Measurements from ENCODE around the gene IGLL1. TPM values are rescaled to one million over a fixed set of nuclear protein-coding genes. Genes with fewer than 3 reads are reported as not detected.
"Not testable (repeated sequence)": the region's sequence is repeated elsewhere in the genome, so short reads cannot be mapped to it uniquely, and the experiment has no call there.

The IGLL1 gene
- polyA plus RNA-seq, 1 of the 3 experiments (the other 2 are of a cell fraction) = not detected

DNA sequence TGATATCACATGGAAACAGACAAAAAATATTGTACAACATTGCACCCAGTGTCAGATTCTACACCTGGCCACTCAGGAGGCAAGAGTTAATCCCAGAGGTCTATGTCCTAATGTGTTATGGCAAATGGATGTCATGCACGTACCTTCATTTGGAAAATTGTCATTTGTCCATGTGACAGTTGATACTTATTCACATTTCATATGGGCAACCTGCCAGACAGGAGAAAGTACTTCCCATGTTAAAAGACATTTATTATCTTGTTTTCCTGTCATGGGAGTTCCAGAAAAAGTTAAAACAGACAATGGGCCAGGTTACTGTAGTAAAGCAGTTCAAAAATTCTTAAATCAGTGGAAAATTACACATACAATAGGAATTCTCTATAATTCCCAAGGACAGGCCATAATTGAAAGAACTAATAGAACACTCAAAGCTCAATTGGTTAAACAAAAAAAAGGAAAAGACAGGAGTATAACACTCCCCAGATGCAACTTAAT, 36.5 kb downstream of the IGLL1 start:
- CTCF ChIA-PET = interaction anchor here (1.2 to 2.0 kb wide), 2 partner anchors 48 to 306 kb away, joined by 6 to 13 read pairs; no protein-coding TSS in a partner anchor

DNA sequence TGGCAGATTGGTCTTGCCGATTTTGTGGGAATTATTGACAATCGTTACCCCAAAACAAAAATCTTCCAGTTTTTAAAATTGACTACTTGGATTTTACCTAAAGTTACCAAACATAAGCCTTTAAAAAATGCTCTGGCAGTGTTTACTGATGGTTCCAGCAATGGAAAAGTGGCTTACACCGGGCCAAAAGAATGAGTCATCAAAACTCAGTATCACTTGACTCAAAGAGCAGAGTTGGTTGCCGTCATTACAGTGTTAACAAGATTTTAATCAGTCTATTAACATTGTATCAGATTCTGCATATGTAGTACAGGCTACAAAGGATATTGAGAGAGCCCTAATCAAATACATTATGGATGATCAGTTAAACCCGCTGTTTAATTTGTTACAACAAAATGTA, 37.2 kb downstream of the IGLL1 start:
- WGBS (ENCODE audit: low lambda C conversion rate) = 28% methylated on average over 5 of the region's 5 CpGs
- peaks cover 5 to 14% of the 10 kb centered on the region in 2 experiments; a peak in 3 of 4 replicates for H3K4me1 ChIP-seq (ENCODE audit: control insufficient read depth in 1 of 2, insufficient read depth in 2 of 2, low read depth in 1 of 2, low read length in 1 of 2)
- DNase-seq = no peak
- H3K4me3 ChIP-seq (ENCODE audit: low read depth in 2 of 2, low read length in 1 of 2) = no peak overlapping the region
- no peaks in the 10 kb centered on the region for H3K9me3 ChIP-seq
- ChIA-PET POLR2A (no interaction called here), CTCF (interaction anchor here (1.2 to 2.0 kb wide), 2 partner anchors 48 to 307 kb away, joined by 6 to 13 read pairs; no protein-coding TSS in a partner anchor)
- no peaks in the 10 kb centered on the region for H3K79me2 ChIP-seq (ENCODE audit: insufficient read depth)
- H3K36me3 ChIP-seq (replicated peaks in 1 of 2; ENCODE audit: control insufficient read depth in 1 of 2, insufficient read depth in 2 of 2, low read length in 1 of 2) = no peaks in the 10 kb centered on the region
- H4K20me1 ChIP-seq (ENCODE audit: insufficient read depth) = no peaks in the 10 kb centered on the region
- 0 out of 4 replicates have a peak overlapping the region, but pooled peaks of 1 of the 2 experiments have one; percentile 8 for H3K27ac ChIP-seq (ENCODE audit: low read depth in 2 of 2, low read length in 1 of 2)
- H2AFZ ChIP-seq (ENCODE audit: low read depth) = no peak overlapping the region
- H3K9ac ChIP-seq = no peak overlapping the region
- no peaks in the 10 kb centered on the region for H3K27me3 ChIP-seq (ENCODE audit: insufficient read depth)
- H3K9me2 ChIP-seq = no peaks in the 10 kb centered on the region
- no peak overlapping the region; the same call in 1 of the 2 replicates for H3K4me2 ChIP-seq
- no peaks in the 10 kb centered on the region for H3F3A ChIP-seq (replicated peaks; ENCODE audit: insufficient read depth)
- TF ChIP-seq SMC3 (IDR thresholded peaks at IDR 0.05; ENCODE audit: low read depth, low read length) (no peak), TEAD4 (IDR thresholded peaks at IDR 0.05; ENCODE audit: borderline replicate concordance, insufficient read depth) (no peak), TAF1 (IDR thresholded peaks at IDR 0.05; ENCODE audit: borderline replicate concordance, low read depth, low read length) (no peak), NRF1 (IDR thresholded peaks at IDR 0.05; ENCODE audit: low read depth, low read length) (no peak), POLR2AphosphoS5 (IDR thresholded peaks at IDR 0.05; ENCODE audit: low read depth, low read length) (no peak), EZH2phosphoT487 (IDR thresholded peaks at IDR 0.05; ENCODE audit: borderline replicate concordance, low read depth) (no peak), RXRA (IDR thresholded peaks at IDR 0.05; ENCODE audit: borderline replicate concordance, low read depth) (no peak), SIN3A (IDR thresholded peaks at IDR 0.05; ENCODE audit: borderline replicate concordance, low read depth, low read length) (no peak), GATA2 (CRISPR knock-in tag; IDR thresholded peaks at IDR 0.05) (no peak), RAD21 (IDR thresholded peaks at IDR 0.05; ENCODE audit: low read length) (no peak), NFIC (IDR thresholded peaks at IDR 0.05; ENCODE audit: borderline replicate concordance) (0 out of 2 replicates have a peak, but pooled peaks have one; percentile 30), RCOR1 (IDR thresholded peaks at IDR 0.05; ENCODE audit: low read length) (no peak)
- TF ChIP-seq, protein P1, sequence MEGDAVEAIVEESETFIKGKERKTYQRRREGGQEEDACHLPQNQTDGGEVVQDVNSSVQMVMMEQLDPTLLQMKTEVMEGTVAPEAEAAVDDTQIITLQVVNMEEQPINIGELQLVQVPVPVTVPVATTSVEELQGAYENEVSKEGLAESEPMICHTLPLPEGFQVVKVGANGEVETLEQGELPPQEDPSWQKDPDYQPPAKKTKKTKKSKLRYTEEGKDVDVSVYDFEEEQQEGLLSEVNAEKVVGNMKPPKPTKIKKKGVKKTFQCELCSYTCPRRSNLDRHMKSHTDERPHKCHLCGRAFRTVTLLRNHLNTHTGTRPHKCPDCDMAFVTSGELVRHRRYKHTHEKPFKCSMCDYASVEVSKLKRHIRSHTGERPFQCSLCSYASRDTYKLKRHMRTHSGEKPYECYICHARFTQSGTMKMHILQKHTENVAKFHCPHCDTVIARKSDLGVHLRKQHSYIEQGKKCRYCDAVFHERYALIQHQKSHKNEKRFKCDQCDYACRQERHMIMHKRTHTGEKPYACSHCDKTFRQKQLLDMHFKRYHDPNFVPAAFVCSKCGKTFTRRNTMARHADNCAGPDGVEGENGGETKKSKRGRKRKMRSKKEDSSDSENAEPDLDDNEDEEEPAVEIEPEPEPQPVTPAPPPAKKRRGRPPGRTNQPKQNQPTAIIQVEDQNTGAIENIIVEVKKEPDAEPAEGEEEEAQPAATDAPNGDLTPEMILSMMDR (IDR thresholded peaks at IDR 0.05) = no peak
- TF ChIP-seq, protein P2, sequence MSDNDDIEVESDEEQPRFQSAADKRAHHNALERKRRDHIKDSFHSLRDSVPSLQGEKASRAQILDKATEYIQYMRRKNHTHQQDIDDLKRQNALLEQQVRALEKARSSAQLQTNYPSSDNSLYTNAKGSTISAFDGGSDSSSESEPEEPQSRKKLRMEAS (IDR thresholded peaks at IDR 0.05; ENCODE audit: low read depth) = no peak
- TF ChIP-seq, protein P3, sequence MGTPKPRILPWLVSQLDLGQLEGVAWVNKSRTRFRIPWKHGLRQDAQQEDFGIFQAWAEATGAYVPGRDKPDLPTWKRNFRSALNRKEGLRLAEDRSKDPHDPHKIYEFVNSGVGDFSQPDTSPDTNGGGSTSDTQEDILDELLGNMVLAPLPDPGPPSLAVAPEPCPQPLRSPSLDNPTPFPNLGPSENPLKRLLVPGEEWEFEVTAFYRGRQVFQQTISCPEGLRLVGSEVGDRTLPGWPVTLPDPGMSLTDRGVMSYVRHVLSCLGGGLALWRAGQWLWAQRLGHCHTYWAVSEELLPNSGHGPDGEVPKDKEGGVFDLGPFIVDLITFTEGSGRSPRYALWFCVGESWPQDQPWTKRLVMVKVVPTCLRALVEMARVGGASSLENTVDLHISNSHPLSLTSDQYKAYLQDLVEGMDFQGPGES (IDR thresholded peaks at IDR 0.05; ENCODE audit: low read depth, low read length) = no peak
- TF ChIP-seq, protein P4, sequence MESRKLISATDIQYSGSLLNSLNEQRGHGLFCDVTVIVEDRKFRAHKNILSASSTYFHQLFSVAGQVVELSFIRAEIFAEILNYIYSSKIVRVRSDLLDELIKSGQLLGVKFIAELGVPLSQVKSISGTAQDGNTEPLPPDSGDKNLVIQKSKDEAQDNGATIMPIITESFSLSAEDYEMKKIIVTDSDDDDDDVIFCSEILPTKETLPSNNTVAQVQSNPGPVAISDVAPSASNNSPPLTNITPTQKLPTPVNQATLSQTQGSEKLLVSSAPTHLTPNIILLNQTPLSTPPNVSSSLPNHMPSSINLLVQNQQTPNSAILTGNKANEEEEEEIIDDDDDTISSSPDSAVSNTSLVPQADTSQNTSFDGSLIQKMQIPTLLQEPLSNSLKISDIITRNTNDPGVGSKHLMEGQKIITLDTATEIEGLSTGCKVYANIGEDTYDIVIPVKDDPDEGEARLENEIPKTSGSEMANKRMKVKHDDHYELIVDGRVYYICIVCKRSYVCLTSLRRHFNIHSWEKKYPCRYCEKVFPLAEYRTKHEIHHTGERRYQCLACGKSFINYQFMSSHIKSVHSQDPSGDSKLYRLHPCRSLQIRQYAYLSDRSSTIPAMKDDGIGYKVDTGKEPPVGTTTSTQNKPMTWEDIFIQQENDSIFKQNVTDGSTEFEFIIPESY (IDR thresholded peaks at IDR 0.05; ENCODE audit: borderline replicate concordance, low read depth) = no peak
- TF ChIP-seq, protein P5, sequence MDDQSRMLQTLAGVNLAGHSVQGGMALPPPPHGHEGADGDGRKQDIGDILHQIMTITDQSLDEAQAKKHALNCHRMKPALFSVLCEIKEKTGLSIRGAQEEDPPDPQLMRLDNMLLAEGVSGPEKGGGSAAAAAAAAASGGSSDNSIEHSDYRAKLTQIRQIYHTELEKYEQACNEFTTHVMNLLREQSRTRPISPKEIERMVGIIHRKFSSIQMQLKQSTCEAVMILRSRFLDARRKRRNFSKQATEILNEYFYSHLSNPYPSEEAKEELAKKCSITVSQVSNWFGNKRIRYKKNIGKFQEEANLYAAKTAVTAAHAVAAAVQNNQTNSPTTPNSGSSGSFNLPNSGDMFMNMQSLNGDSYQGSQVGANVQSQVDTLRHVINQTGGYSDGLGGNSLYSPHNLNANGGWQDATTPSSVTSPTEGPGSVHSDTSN (IDR thresholded peaks at IDR 0.05) = no peak
- TF ChIP-seq, protein P6, sequence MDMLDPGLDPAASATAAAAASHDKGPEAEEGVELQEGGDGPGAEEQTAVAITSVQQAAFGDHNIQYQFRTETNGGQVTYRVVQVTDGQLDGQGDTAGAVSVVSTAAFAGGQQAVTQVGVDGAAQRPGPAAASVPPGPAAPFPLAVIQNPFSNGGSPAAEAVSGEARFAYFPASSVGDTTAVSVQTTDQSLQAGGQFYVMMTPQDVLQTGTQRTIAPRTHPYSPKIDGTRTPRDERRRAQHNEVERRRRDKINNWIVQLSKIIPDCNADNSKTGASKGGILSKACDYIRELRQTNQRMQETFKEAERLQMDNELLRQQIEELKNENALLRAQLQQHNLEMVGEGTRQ (IDR thresholded peaks at IDR 0.05; ENCODE audit: borderline replicate concordance, low read depth, low read length) = no peak
- TF ChIP-seq, protein P7, sequence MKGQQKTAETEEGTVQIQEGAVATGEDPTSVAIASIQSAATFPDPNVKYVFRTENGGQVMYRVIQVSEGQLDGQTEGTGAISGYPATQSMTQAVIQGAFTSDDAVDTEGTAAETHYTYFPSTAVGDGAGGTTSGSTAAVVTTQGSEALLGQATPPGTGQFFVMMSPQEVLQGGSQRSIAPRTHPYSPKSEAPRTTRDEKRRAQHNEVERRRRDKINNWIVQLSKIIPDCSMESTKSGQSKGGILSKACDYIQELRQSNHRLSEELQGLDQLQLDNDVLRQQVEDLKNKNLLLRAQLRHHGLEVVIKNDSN (IDR thresholded peaks at IDR 0.05; ENCODE audit: borderline replicate concordance, low read depth) = no peak

More for the DNA sequence above, 36.5 kb downstream of the IGLL1 start:
- H3K4me2 ChIP-seq; H4K20me1 ChIP-seq (ENCODE audit: insufficient read depth); H3K79me2 ChIP-seq (ENCODE audit: insufficient read depth); H3K36me3 ChIP-seq (replicated peaks in 1 of 2; ENCODE audit: control insufficient read depth in 1 of 2, insufficient read depth in 2 of 2, low read length in 1 of 2); POLR2A ChIA-PET; H3K9me2 ChIP-seq; H3K27ac ChIP-seq (ENCODE audit: low read depth in 2 of 2, low read length in 1 of 2); H3K27me3 ChIP-seq (ENCODE audit: insufficient read depth); H3K9ac ChIP-seq; H2AFZ ChIP-seq (ENCODE audit: low read depth); H3K9me3 ChIP-seq; H3F3A ChIP-seq (replicated peaks; ENCODE audit: insufficient read depth); DNase-seq; H3K4me3 ChIP-seq (ENCODE audit: low read depth in 2 of 2, low read length in 1 of 2): not testable (repeated sequence)
- 59% methylated on average over 1 of the region's 1 CpG for WGBS (ENCODE audit: low lambda C conversion rate)
- peaks cover 2 to 14% of the 10 kb centered on the region in 2 experiments; a peak in 3 of 4 replicates for H3K4me1 ChIP-seq (ENCODE audit: control insufficient read depth in 1 of 2, insufficient read depth in 2 of 2, low read depth in 1 of 2, low read length in 1 of 2)

Measured in SK-N-SH (cell line).